Measurements from ENCODE around the gene ZCCHC7. TPM values are rescaled to one million over a fixed set of nuclear protein-coding genes. Genes with fewer than 3 reads are reported as not detected.

ZCCHC7 gene
- total and polyA plus RNA-seq, 9 of the 15 experiments (the other 6 are each of a cell fraction or from before 2014, with no cell fraction given): 34.1 to 68.9 (median 48.8) TPM

- no peak for TF ChIP-seq E2F4 (CRISPR knock-in tag; IDR thresholded peaks at IDR 0.05; ENCODE audit: low read depth)
- no peak for TF ChIP-seq CCAR2 (IDR thresholded peaks at IDR 0.05; ENCODE audit: low read depth, low read length)
- TF ChIP-seq HCFC1 (IDR thresholded peaks at IDR 0.05; ENCODE audit: low read depth, low read length): no peak
- TF ChIP-seq ZBTB2 (IDR thresholded peaks at IDR 0.05): no peak
- no peak for TF ChIP-seq LCOR (CRISPR knock-in tag; IDR thresholded peaks at IDR 0.05)
- TF ChIP-seq ATF3 (IDR thresholded peaks at IDR 0.05): no peak
- no peak for TF ChIP-seq ATF3 (CRISPR knock-in tag; conservative IDR thresholded peaks at IDR 0.05)
- TF ChIP-seq ZFX (CRISPR knock-in tag; IDR thresholded peaks at IDR 0.05): peak; percentile 5; the same call in 1 of the 2 replicates
- no peak for TF ChIP-seq ZNF436 (CRISPR knock-in tag; IDR thresholded peaks at IDR 0.05)
- no peak for TF ChIP-seq ETV1 (tag; conservative IDR thresholded peaks at IDR 0.05; ENCODE audit: low read depth)
- no peak for TF ChIP-seq ZNF23 (CRISPR knock-in tag; IDR thresholded peaks at IDR 0.05)
- no peak for TF ChIP-seq ZNF830 (CRISPR knock-in tag; IDR thresholded peaks at IDR 0.05)
- no peak for TF ChIP-seq KLF16 (IDR thresholded peaks at IDR 0.05)
- TF ChIP-seq MCM5 (IDR thresholded peaks at IDR 0.05; ENCODE audit: low read depth): no peak
- no peak for TF ChIP-seq SIN3A (IDR thresholded peaks at IDR 0.05; ENCODE audit: borderline replicate concordance in 2 of 2, control insufficient read depth in 1 of 2, low read depth in 2 of 2, low read length in 2 of 2)
- no peak for TF ChIP-seq TEAD2 (tag; IDR thresholded peaks at IDR 0.05)
- TF ChIP-seq HNRNPUL1 (IDR thresholded peaks at IDR 0.05; ENCODE audit: low read length): no peak
- no peak for TF ChIP-seq TBL1XR1 (IDR thresholded peaks at IDR 0.05; ENCODE audit: low read length in 2 of 2)
- no peak for TF ChIP-seq ZNF398 (CRISPR knock-in tag; IDR thresholded peaks at IDR 0.05)
- no peak for TF ChIP-seq ZNF507 (tag; conservative IDR thresholded peaks at IDR 0.05)
- TF ChIP-seq ZNF785 (CRISPR knock-in tag; IDR thresholded peaks at IDR 0.05): no peak
- TF ChIP-seq NFIC (IDR thresholded peaks at IDR 0.05): 0 out of 2 replicates have a peak, but pooled peaks have one; percentile 17
- no peak for TF ChIP-seq LEF1 (IDR thresholded peaks at IDR 0.05)
Measured at GRCh38 chr9:37301042-37301853, 180.9 kb downstream of the ZCCHC7 start (continued).
